OCI-LY3 (cell line): ENCODE results near the gene IGFBP4.

Experiments used
- EZH2phosphoT487 ChIP-seq: fragments of 200-600 bp; shearing (Covaris generic); IDR thresholded peaks from 2 replicates; pipeline ENCODE4 v1.6.1; 2018; ENCODE audit warnings: antibody characterized with exemption, mixed run types, low read depth
- TF ChIP-seq, protein P1 (sequence below): fragments of 200-600, 300-600 bp; sonication (generic); IDR thresholded peaks from 2 replicates; pipeline ENCODE4 v1.5.1; 2014; ENCODE audit warnings: antibody characterized with exemption, low read length, low read depth

DNA sequence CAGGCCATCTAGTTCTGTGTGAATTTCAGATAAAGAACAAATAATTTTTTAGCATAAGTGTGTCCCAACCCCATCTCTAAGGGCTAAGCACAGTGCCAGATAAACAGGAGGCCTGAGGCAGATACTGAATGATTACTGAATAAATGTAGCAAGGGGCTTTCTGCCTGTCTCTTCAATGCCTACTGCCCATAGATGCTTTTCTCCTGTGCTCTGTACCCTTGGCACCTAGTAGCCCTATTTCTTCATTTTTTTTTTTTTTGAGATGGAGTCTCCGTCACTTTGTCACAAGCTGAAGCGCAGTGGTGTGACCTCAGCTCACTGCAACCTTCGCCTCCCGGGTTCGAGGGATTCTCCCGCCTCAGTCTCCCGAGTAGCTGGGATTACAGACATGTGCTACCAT is 25.3 kb downstream of the IGFBP4 start:
- TF ChIP-seq, protein P1, sequence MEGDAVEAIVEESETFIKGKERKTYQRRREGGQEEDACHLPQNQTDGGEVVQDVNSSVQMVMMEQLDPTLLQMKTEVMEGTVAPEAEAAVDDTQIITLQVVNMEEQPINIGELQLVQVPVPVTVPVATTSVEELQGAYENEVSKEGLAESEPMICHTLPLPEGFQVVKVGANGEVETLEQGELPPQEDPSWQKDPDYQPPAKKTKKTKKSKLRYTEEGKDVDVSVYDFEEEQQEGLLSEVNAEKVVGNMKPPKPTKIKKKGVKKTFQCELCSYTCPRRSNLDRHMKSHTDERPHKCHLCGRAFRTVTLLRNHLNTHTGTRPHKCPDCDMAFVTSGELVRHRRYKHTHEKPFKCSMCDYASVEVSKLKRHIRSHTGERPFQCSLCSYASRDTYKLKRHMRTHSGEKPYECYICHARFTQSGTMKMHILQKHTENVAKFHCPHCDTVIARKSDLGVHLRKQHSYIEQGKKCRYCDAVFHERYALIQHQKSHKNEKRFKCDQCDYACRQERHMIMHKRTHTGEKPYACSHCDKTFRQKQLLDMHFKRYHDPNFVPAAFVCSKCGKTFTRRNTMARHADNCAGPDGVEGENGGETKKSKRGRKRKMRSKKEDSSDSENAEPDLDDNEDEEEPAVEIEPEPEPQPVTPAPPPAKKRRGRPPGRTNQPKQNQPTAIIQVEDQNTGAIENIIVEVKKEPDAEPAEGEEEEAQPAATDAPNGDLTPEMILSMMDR, result no peak
- TF ChIP-seq EZH2phosphoT487, result no peak
